H1 (cell line): Measurements from ENCODE around the gene RAB10. TPM values are rescaled to one million over a fixed set of nuclear protein-coding genes. Genes with fewer than 3 reads are reported as not detected.
"Not testable (repeated sequence)": the region's sequence is repeated elsewhere in the genome, so short reads cannot be mapped to it uniquely, and the experiment has no call there.

Source experiments
- CTCF ChIA-PET: fragments of 300-600 bp; sonication (Branson Sonifier 250); formaldehyde crosslinking; loops from one replicate; lab custom pipeline; 2021; ENCODE audit not compliant: partially characterized antibody; lab: Charles Lee
- POLR2A ChIA-PET: fragments of 300-600 bp; sonication (Branson Sonifier 250); formaldehyde crosslinking; loops from one replicate; lab custom pipeline; 2021; ENCODE audit warnings: inconsistent platforms; ENCODE audit not compliant: partially characterized antibody; lab: Charles Lee
- DNase-seq, 2 experiments: peaks; one replicate each; pipeline versions ENCODE4 v3.0.0 to v3.0.0-alpha.2; 2010 to 2022; ENCODE audit warnings: low spot score in 2 of 2, low read depth in 1 of 2, mixed read lengths in 1 of 2
- FAIRE-seq: peaks from 2 replicates; lab custom pipeline; 2011; peaks lifted over from hg19 to GRCh38; lab: Jason Lieb, UNC
- H2AFZ ChIP-seq: 2 replicates; pipeline ENCODE4 v1.8.1; 2012; ENCODE audit warnings: low read length, inconsistent platforms
- H2AK5ac ChIP-seq: 2 replicates; pipeline ENCODE4 v1.6.1; 2013; ENCODE audit warnings: low read depth, low read length
- H2BK120ac ChIP-seq: replicated peaks from 2 replicates; pipeline ENCODE3; 2013; ENCODE audit warnings: low read depth, low read length, inconsistent platforms
- H2BK12ac ChIP-seq: 2 replicates; pipeline ENCODE4 v1.6.1; 2013; ENCODE audit warnings: low read depth, low read length
- H2BK15ac ChIP-seq: 2 replicates; pipeline ENCODE4 v1.6.1; 2013; ENCODE audit warnings: low read length
- H2BK20ac ChIP-seq: 2 replicates; pipeline ENCODE4 v1.6.1; 2013; ENCODE audit warnings: low read length
- H2BK5ac ChIP-seq: 2 replicates; pipeline ENCODE4 v1.6.1; 2013; ENCODE audit warnings: low read depth, low read length
- H3K14ac ChIP-seq: 2 replicates; pipeline ENCODE4 v1.6.1; 2013; ENCODE audit warnings: inconsistent platforms; ENCODE audit not compliant: insufficient read length
- H3K18ac ChIP-seq: 2 replicates; pipeline ENCODE4 v1.6.1; 2013; ENCODE audit warnings: low read length; ENCODE audit errors: extremely low read depth
- H3K23ac ChIP-seq: 2 replicates; pipeline ENCODE4 v1.6.1; 2013; ENCODE audit warnings: inconsistent platforms; ENCODE audit not compliant: insufficient read length
- H3K23me2 ChIP-seq: 2 replicates; pipeline ENCODE4 v1.6.1; 2013; ENCODE audit warnings: low read depth, low read length
- H3K27ac ChIP-seq: 2 replicates; pipeline ENCODE4 v1.6.1; 2011; ENCODE audit warnings: low read depth, low read length, inconsistent platforms
- H3K27me3 ChIP-seq, 4 experiments: replicated peaks in 1 of 4; 1 replicate in 1 of 4; 2 replicates in 3 of 4; pipeline versions ENCODE4 v1.6.1 to v1.8.1; 2011 to 2013; ENCODE audit warnings: low read length in 3 of 4, mild to moderate bottlenecking in 3 of 4, inconsistent platforms in 2 of 4, mixed read lengths in 2 of 4, moderate library complexity in 1 of 4; ENCODE audit not compliant: control insufficient read depth in 3 of 4, insufficient read depth in 3 of 4; ENCODE audit errors: extremely low read depth in 1 of 4
- H3K36me3 ChIP-seq, 4 experiments: 2 replicates each; pipeline versions ENCODE4 v1.6.1 to v1.8.1; 2011 to 2013; ENCODE audit warnings: mild to moderate bottlenecking in 4 of 4, low read length in 3 of 4, moderate library complexity in 2 of 4, control low read depth in 1 of 4, inconsistent platforms in 1 of 4; ENCODE audit not compliant: insufficient read depth in 4 of 4, control insufficient read depth in 2 of 4
- H3K4ac ChIP-seq: replicated peaks from 2 replicates; pipeline ENCODE3; 2013; ENCODE audit warnings: low read length, low read depth, mixed read lengths, inconsistent platforms; ENCODE audit not compliant: insufficient read length
- H3K4me1 ChIP-seq, 4 experiments: replicated peaks in 1 of 4; 1 replicate in 1 of 4; 2 replicates in 3 of 4; pipeline versions ENCODE4 v1.6.1 to v1.8.1; 2011 to 2013; ENCODE audit warnings: low read length in 3 of 4, inconsistent platforms in 2 of 4, mixed read lengths in 1 of 4; ENCODE audit not compliant: insufficient read depth in 4 of 4, control insufficient read depth in 3 of 4
- H3K4me2 ChIP-seq, 2 experiments: 2 replicates each; pipeline versions ENCODE4 v1.6.1 to v1.8.1; 2011 to 2013; ENCODE audit warnings: low read depth in 2 of 2, low read length in 2 of 2, control low read depth in 1 of 2, inconsistent platforms in 1 of 2, mild to moderate bottlenecking in 1 of 2; ENCODE audit not compliant: insufficient read depth in 1 of 2
- H3K4me3 ChIP-seq, 4 experiments: fragments of 200-600, 300-600 bp in 1 of 4; sonication (generic), shearing (Covaris generic), sonication (Bioruptor Twin) in 1 of 4; 2 replicates each; pipeline versions ENCODE4 v1.5.1 to v1.8.1; 2011 to 2016; ENCODE audit warnings: low read length in 4 of 4, low read depth in 3 of 4, control low read depth in 2 of 4, inconsistent platforms in 2 of 4, mild to moderate bottlenecking in 2 of 4, mixed read lengths in 1 of 4, moderate library complexity in 1 of 4; ENCODE audit not compliant: insufficient read depth in 2 of 4; ENCODE audit errors: extremely low read depth in 1 of 4
- H3K56ac ChIP-seq: replicated peaks from 2 replicates; pipeline ENCODE3; 2013; ENCODE audit warnings: low read depth, mild to moderate bottlenecking, mixed read lengths, low read length, inconsistent platforms; ENCODE audit not compliant: insufficient read length
- H3K79me1 ChIP-seq: 2 replicates; pipeline ENCODE4 v1.6.1; 2013; ENCODE audit warnings: low read depth, low read length, control low read depth
- H3K79me2 ChIP-seq, 2 experiments: 2 replicates each; pipeline versions ENCODE4 v1.6.1 to v1.8.1; 2012 to 2013; ENCODE audit warnings: low read length in 2 of 2, mild to moderate bottlenecking in 2 of 2, inconsistent platforms in 1 of 2; ENCODE audit not compliant: insufficient read depth in 2 of 2, control insufficient read depth in 1 of 2
- H3K9ac ChIP-seq, 4 experiments: replicated peaks in 1 of 4; 1 replicate in 1 of 4; 2 replicates in 3 of 4; pipeline versions ENCODE4 v1.6.1 to v1.8.1; 2011 to 2013; ENCODE audit warnings: low read depth in 3 of 4, low read length in 3 of 4, control low read depth in 2 of 4, mild to moderate bottlenecking in 2 of 4, moderate library complexity in 2 of 4, inconsistent platforms in 1 of 4; ENCODE audit errors: extremely low read depth in 1 of 4
- H3K9me3 ChIP-seq, 2 experiments: 2 replicates each; pipeline versions ENCODE4 v1.6.1 to v1.8.1; 2012 to 2013; ENCODE audit warnings: mild to moderate bottlenecking in 2 of 2, moderate library complexity in 2 of 2, control low read depth in 1 of 2, inconsistent platforms in 1 of 2, low read depth in 1 of 2, low read length in 1 of 2, mixed read lengths in 1 of 2; ENCODE audit not compliant: insufficient read depth in 2 of 2
- H4K20me1 ChIP-seq, 2 experiments: replicated peaks in 1 of 2; 2 replicates each; pipeline versions ENCODE3 to v1.8.1; 2011 to 2013; ENCODE audit warnings: inconsistent platforms in 2 of 2, low read length in 2 of 2, mild to moderate bottlenecking in 1 of 2; ENCODE audit not compliant: insufficient read depth in 2 of 2, control insufficient read depth in 1 of 2
- H4K5ac ChIP-seq: 2 replicates; pipeline ENCODE4 v1.6.1; 2013; ENCODE audit warnings: low read length, low read depth, mixed read lengths, inconsistent platforms; ENCODE audit not compliant: insufficient read length
- H4K8ac ChIP-seq: 2 replicates; pipeline ENCODE4 v1.8.0; 2013; ENCODE audit warnings: mild to moderate bottlenecking, moderate library complexity, low read length, inconsistent platforms; ENCODE audit not compliant: insufficient read depth; ENCODE audit errors: extremely low read depth
- H4K91ac ChIP-seq: replicated peaks from 2 replicates; pipeline ENCODE3; 2013; ENCODE audit warnings: low read length, mixed read lengths, inconsistent platforms; ENCODE audit not compliant: insufficient read length
- WGBS, 2 experiments: shearing (Covaris generic) in 1 of 2; methylation state at CpG; one replicate each; pipeline versions ENCODE4 v1.1.6 to v1.1.7; 2013 to 2015; ENCODE audit warnings: low lambda C conversion rate in 2 of 2, mixed read lengths in 2 of 2, inconsistent platforms in 1 of 2, low coverage in 1 of 2, missing lambda C conversion rate in 1 of 2; ENCODE audit not compliant: insufficient replicate concordance in 2 of 2, insufficient coverage in 1 of 2, insufficient read length in 1 of 2; ENCODE audit errors: extremely low coverage in 1 of 2, missing lambda C conversion rate in 1 of 2; 5-methylcytosine and 5-hydroxymethylcytosine counted together
- polyA plus RNA-seq, 7 experiments: library from polyadenylated mRNA; depleted of rRNA in 3 of 7; stranded (reverse) in 5 of 7; unstranded in 2 of 7; fragments of >200 nt in 5 of 7; fragments of 200-250 nt in 2 of 7; gene quantifications; 1 replicate in 5 of 7; 2 replicates in 1 of 7; 4 replicates in 1 of 7; pipeline versions ENCODE4 v1.2.1 to v1.2.3, GENCODE V29; 2011 to 2013; ENCODE audit warnings: missing spikeins in 2 of 7, mixed read lengths in 2 of 7
- total RNA-seq: library from RNA; stranded (reverse); fragmentation: NEBNext Ultra II Directional; extraction: Animal tissue kit (Norgen Biotek cat#: 25700); gene quantifications from 2 replicates; pipeline ENCODE4 v1.2.1, GENCODE V29; 2021

RAB10 gene
- total and polyA plus RNA-seq, 2 of the 8 experiments (the other 6 are each of a cell fraction or from before 2014, with no cell fraction given) = 42.6 to 136 TPM

GRCh38 chr2:26032586-26033269, 1.2 kb upstream of the RAB10 start:
- not testable (repeated sequence) for H2AK5ac ChIP-seq, FAIRE-seq, H3K4me1 ChIP-seq, H2BK20ac ChIP-seq, H4K5ac ChIP-seq, H3K79me1 ChIP-seq, H2AFZ ChIP-seq, H3K23me2 ChIP-seq, H3K23ac ChIP-seq, H3K27me3 ChIP-seq, H3K36me3 ChIP-seq, DNase-seq, H3K9me3 ChIP-seq, H3K14ac ChIP-seq
- 58% methylated on average over 20 of the region's 24 CpGs; no CpG with 5 or more reads in 1 of the 2 experiments for WGBS, 2 experiments
- ChIA-PET POLR2A (interaction anchor here (0.6 to 4.7 kb wide), 23 partner anchors 8 to 483 kb away, joined by 3 to 44 read pairs (median 4); partner anchors contain the start of genes ASXL2, GAREM2 and KIF3C), CTCF (interaction anchor here (1.2 to 1.5 kb wide), 3 partner anchors 15 to 113 kb away, joined by 3 to 5 read pairs (median 5); no protein-coding TSS in a partner anchor)
- 0 out of 2 replicates have a peak overlapping the region, but pooled peaks have one; percentile 96 for H3K18ac ChIP-seq
- H3K9ac ChIP-seq = peak overlapping the region; percentile 35 to 85 (median 72)
- H2BK12ac ChIP-seq = 0 out of 2 replicates have a peak overlapping the region, but pooled peaks have one; percentile 62
- peak overlapping the region; percentile 98 for H3K56ac ChIP-seq
- H2BK5ac ChIP-seq = peak overlapping the region; percentile 91
- peak overlapping the region; percentile 61 for H4K91ac ChIP-seq
- peak overlapping the region; percentile 84; the same call in 1 of the 2 replicates for H4K8ac ChIP-seq
- H3K4ac ChIP-seq = peak overlapping the region; percentile 90
- peak overlapping the region; percentile 89; the same call in 1 of the 2 replicates for H3K27ac ChIP-seq
- H3K79me2 ChIP-seq = peaks cover 32 to 35% of the 10 kb centered on the region in 2 experiments
- peak overlapping the region; percentile 10 for H2BK120ac ChIP-seq
- H3K4me3 ChIP-seq = peak overlapping the region; percentile 97 to 99 (median 99)
- H2BK15ac ChIP-seq = 0 out of 2 replicates have a peak overlapping the region, but pooled peaks have one; percentile 46
- peak overlapping the region; percentile 80 to 88 for H3K4me2 ChIP-seq
- H4K20me1 ChIP-seq = peaks cover 8 to 14% of the 10 kb centered on the region in 2 experiments
